ENCODE data around the gene GPR39.
A peak's percentile ranks its signal among the peaks of the same experiment; 100 is the strongest.
"Not testable (repeated sequence)": the region's sequence is repeated elsewhere in the genome, so short reads cannot be mapped to it uniquely, and the experiment has no call there.

GPR39 gene

DNA sequence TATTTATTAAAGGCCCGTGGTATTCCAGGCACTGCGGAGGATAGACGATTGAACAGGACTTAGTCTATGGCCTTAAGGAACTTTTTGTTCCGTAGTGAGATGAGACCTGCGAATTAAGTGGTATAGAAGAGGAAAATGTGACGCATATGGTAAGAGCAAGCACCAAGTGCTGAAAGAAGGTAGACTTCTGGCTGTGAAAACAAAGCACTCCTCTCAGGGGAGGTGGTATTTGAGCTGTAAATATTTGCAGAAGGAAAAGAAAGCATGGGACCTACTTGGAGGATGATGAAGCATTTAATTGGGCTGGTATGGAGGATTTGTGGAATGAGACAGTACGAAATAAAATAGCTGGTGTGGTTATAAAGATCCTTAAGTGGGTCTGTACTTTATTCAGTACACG lies 62.5 kb downstream of the GPR39 start:
- no peak for DNase-seq (ENCODE audit: low read depth, low spot score)
- no peak overlapping the region for H3K27ac ChIP-seq

DNA sequence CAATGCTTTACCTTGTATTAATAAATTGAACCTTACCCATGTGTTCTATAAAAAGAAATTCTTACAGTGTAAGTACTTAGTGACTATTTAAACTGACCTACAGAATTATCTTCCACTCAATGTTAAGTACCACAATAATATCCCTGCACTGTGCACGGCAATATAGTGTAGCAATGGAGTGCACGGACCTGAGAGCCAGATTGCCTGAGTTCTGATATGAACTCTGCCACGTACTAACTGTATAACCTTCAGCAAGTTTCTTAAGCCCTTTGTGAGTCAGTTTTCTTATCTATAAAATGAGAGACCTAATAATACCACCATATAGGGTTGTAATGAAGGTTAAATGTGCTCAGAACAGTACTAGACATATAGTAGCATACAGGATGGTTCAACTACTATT lies 66.2 kb downstream of the GPR39 start:
- DNase-seq (ENCODE audit: low read depth, low spot score), result no peak

DNA sequence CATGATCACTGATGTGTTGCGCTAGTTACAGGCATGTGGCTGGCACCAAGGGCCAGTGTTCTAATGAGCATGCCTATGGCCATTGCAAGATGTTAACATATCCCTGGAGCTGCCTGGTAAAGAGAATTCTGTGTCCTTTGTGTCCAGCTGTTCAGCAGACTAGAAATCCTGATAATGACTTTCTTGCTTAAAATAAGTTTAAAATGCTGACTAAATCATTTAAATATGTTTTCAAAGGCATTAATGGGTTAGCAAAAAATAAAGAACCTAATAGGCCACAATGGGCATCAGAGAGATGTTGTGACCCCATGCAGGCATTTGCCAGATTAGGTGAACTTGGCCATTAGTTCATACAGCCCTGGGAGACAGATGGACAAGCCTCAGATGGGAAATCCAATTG lies 67.5 kb downstream of the GPR39 start:
- H3K27ac ChIP-seq, result no peak overlapping the region
- no peak for DNase-seq (ENCODE audit: low read depth, low spot score)

More for the DNA sequence above, 66.2 kb downstream of the GPR39 start:
- H3K27ac ChIP-seq, result no peak overlapping the region

DNA sequence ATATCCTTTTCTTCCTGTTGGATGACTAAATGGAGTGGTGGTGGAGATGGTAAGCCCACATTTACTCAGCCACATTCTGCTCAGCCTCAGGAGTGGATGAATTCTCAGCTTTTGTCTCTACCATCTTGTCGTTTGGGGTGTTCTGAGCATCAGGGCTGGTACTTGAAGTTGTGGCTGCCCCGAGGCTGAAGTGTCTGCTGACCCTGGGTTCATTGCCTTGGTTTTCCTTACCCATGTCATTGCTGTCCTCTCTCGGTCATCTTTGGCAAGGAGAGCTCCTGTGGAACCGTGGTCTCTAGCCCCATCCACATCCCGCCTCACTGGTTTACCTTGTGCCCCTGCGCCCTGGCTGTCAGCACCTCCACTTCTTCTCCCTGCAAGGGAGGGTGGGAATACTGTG lies 71.9 kb downstream of the GPR39 start:
- no peak for DNase-seq (ENCODE audit: low read depth, low spot score)
- no peak overlapping the region for H3K27ac ChIP-seq

DNA sequence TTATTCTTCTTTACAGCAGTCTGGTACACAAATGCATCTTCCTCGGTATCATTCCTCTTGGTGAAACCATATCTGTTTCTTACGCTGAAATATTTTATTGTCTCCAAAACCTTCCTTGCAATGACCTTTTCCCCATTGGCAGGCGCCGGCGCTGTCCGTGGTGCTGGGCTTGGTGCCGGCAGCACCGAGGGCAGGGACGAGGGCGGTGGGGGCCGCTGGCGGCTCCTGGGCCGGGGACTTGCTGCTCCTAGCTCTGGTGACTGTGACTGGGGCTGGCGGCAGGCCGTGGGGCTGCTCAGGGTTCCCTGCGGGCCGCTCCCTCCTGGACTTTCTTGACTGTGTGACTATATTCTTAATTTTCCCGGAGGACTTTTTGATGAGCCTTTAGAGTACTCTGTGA lies 72.5 kb downstream of the GPR39 start:
- H3K27ac ChIP-seq, result no peak overlapping the region
- no peak for DNase-seq (ENCODE audit: low read depth, low spot score)

DNA sequence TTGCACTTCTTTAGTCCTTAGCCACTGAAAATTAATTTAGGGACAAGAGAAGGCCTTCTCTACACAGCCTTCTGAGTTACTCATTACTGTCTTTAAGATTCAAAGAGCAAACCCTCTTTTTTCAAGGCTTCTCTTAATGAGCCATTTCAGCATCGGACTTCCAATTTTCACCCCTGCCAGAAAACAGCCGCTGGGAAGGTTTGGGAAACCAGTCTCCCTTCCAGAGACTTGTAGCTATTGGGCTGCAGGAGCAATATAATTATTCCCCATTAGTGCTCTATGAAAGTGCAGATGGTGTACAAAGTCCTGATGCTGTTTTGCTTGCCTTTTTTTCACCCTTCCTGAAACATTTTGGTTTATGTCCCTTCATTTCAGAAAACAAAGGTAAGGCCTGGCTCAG lies 79.3 kb downstream of the GPR39 start:
- DNase-seq (ENCODE audit: low read depth, low spot score), result no peak

DNA sequence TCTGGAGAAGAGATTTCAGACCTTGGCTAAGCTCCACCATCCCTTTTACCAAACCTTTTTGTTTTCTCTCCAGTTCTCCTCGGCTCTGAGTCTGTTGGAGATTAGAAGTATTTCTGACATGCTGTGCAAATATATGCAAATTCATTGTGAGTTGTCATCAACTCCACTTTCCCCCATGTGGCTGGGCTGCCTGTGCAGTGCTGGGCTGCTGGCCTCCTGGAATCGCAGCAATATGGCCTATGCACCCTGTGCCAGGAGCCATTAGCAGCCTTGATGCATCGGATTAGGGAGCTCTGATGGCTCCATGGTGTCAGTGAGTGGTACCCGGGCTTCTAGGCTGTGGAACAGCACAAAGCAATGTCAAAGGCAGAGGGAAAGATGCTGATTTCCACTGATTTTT lies 80.0 kb downstream of the GPR39 start:
- DNase-seq (ENCODE audit: low read depth, low spot score), result no peak
- H3K27ac ChIP-seq, result no peak overlapping the region

More for the DNA sequence above, 79.3 kb downstream of the GPR39 start:
- H3K27ac ChIP-seq, result no peak overlapping the region

DNA sequence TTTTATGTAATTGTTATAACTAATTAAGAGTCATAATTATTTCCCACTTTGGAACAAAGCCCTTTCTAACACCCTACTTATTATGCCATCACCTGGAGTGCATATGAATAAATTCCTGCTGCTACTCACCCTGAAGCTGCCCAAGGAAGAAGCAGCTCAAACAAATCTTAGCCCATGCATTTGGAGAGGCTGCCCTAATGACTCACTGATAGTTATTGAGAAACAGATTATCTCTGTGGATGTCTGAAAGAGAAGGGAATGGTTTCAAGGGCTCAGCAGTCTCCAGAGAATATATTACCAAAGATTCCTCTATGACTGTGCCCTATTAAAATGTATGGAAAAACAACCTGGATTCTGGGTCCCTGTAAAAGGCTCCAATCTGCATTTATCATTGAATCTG lies 81.0 kb downstream of the GPR39 start:
- H3K27ac ChIP-seq, result no peak overlapping the region
- DNase-seq (ENCODE audit: low read depth, low spot score), result no peak

DNA sequence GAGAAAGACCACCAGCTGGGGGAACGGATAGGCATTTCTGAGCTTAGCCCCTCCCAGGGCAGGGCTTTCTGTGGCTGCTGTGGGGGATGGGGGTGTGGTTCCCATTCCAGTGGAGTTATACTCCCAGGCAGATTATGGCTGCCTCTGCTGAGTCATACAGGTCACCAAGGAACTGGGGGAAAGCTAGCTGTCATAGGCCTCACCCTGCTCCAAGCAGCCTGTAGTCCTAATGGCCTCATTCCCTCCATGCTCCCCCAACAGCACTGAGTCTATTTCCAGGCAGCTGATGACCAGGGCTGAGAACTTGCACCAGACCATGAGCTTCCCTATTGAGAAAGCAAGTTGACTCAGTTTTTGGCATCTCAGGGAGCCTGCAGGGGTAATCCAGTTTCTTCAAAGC lies 87.1 kb downstream of the GPR39 start:
- no peak overlapping the region for H3K27ac ChIP-seq
- DNase-seq (ENCODE audit: low read depth, low spot score), result no peak

DNA sequence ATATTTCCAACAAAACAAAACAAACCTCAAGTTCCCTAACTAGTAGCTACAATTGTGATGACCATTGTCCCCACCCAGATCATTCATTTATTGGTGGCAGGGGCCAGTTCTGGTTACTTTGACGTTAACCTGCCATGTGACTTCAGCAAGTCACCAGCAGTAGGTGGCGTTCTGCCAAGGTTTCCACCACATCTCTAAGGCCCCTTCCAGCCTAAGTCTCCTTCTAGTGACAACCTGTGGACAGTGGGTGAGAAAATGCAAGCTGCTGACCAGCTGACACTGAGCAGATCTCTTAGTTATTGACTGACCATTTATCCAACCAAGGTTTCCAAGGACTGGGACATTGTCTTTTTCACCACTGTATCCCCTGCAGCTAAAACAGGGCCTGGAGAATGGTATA lies 98.4 kb downstream of the GPR39 start:
- no peak for DNase-seq (ENCODE audit: low read depth, low spot score)
- no peak overlapping the region for H3K27ac ChIP-seq

DNA sequence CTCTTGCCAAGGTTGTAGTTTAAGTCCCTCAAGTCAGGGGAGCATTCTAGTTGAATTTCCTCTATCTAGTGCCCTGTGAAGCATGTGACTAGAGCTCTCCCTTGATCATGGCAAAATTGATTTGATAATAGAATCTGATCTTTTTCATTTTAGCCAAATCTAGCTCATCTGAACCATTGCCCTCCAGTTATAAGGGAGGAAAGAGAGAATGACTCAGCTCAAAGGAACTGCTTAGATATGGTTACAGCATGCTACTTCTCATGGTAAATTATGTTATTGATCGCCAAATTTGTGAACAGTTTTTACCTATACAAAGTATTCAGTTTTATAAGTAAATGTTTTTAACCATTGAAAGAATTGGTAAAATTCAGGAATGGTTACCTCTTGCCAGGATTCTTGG lies 100.8 kb downstream of the GPR39 start:
- no peak overlapping the region for H3K27ac ChIP-seq
- no peak for DNase-seq (ENCODE audit: low read depth, low spot score)

DNA sequence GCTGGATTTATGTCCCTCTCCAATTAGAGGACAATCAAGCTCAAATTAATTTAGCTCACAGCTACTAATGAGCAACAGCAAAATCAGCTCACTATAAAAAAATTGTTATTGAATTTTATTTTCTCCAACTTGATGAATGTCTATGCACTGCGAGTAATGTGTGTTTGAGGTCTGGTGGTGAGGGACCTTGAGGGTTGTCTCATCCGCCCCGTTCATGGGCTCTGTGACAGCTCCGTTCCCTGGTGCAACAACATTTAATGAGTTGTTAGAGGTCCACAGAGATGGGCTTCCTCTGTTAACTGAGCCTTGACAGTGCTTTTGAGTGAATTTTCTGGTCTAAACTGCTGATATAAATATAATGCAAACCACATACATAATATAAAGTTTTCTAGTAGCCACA lies 101.7 kb downstream of the GPR39 start:
- DNase-seq (ENCODE audit: low read depth, low spot score), result no peak
- H3K27ac ChIP-seq, result no peak overlapping the region

DNA sequence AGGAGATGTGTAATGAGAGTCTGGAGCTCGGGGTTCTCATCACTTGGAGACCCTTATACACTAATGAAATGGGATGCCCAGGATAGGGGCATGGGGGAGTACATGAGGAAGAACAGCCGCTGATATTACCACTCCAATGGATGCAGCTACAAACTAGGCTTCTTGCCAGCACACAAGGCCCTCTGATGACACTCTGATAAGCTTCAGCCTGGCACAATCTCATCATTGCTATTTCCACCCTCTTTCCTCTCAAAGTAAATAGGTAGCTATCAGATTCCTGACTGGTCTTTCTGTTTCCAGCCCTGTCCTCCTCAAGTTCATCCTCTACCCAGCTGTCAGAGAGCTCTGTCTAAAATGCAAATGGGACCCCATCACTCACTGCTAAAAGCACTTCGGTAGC lies 103.0 kb downstream of the GPR39 start:
- DNase-seq (ENCODE audit: low read depth, low spot score), result no peak
- H3K27ac ChIP-seq, result no peak overlapping the region

DNA sequence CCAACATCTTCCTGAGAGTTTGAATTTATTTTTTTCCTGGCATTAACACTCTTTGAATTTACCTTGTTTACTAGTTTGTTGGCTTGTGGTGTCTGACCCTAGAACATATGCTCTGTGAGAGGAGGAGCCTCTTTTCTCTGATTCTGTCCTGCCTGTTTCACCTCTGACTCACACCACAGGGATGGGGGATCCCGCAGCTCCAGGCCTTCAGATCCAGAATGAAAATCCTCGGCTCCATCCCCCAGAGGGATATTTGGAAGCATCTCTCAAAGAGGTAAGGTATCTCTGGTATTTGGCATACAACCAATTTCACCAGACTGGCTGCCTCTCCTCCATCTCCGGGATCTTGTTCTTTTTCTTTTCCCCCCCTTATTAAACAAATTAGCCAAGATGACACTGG lies 104.7 kb downstream of the GPR39 start:
- H3K27ac ChIP-seq, result no peak overlapping the region
- no peak for DNase-seq (ENCODE audit: low read depth, low spot score)

DNA sequence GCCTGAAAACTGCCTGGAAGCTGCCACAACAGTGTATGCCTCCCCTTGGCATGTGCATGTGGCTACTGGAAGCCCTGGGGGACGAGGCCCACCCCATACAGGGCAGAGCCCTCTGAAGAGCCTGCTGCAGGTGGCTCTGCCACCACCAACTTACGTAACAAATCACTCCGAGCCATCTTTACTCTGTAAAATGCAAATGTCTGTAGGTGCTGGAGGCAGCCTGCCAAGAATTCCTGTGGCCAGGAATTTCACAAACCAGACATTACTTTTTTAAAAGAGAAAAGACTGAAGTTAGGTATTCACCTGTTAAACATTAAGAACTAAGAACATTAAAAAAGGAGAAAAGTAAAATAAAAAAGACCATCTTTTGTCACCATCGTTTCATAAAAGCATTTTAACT lies 106.3 kb downstream of the GPR39 start:
- DNase-seq (ENCODE audit: low read depth, low spot score), result no peak
- H3K27ac ChIP-seq, result no peak overlapping the region

DNA sequence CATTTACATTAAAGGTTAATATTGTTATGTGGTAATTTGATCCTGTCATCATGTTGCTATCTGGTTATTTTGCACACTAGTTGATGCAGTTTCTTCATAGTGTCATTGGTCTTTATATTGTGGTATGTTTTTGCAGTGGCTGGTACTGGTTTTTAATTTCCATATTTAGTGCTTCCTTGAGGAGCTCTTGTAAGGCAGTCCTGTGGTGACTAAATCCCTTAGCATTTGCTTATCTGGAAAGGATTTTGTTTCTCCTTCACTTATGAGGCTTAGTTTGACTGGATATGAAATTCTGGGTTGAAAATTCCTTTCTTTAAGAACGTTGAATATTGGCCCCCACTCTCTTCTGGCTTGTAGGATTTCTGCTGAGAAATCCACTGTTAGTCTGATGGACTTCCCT lies 120.5 kb downstream of the GPR39 start:
- H3K27ac ChIP-seq; DNase-seq (ENCODE audit: low read depth, low spot score): not testable (repeated sequence)

DNA sequence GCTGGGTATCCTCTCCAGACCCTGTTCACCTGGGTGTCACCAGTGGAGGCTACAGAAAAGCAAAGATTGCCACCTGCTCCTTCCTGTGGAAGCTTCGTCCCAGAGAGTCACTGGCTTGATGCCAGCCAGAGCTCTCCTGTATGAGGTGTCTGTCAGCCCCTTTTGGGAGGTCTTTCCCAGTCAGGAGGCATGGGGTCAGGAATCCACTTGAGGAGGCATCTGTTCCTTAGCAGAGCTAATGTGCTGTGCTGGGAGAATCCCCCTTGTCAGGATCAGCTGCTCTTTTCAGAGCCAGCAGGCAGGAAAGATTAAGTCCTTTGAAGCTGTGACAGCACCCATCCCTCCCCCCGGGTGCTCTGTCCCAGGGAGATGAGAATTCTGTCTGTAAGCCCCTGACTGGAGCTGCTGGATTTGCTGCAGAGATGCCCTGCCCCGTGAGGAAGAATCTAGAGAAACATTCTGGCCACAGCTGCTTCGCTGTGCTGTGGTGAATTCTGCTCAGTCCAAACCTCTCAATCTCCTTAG lies 121.8 kb downstream of the GPR39 start:
- no peak overlapping the region for H3K27ac ChIP-seq
- no peak for DNase-seq (ENCODE audit: low read depth, low spot score)

DNA sequence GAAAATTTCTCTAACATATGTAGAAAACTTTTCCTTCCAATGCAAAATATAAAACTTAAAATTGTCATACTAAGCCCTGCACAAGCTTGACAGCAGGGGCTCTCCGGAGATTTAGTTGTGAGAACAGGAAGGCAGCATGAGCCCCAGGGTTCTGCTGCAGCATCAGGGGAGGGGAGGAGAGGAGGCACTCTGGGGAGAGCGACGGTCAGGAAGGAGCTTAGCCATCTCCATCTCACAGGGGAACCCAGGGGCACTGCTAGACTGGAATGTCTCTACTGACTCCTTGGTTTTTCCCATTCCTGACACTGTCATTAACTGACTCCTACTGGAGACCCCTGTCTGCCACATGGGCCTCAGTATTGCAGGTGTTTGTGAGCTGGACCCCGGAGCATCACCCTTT lies 123.6 kb downstream of the GPR39 start:
- H3K27ac ChIP-seq, result no peak overlapping the region
- DNase-seq (ENCODE audit: low read depth, low spot score), result no peak

DNA sequence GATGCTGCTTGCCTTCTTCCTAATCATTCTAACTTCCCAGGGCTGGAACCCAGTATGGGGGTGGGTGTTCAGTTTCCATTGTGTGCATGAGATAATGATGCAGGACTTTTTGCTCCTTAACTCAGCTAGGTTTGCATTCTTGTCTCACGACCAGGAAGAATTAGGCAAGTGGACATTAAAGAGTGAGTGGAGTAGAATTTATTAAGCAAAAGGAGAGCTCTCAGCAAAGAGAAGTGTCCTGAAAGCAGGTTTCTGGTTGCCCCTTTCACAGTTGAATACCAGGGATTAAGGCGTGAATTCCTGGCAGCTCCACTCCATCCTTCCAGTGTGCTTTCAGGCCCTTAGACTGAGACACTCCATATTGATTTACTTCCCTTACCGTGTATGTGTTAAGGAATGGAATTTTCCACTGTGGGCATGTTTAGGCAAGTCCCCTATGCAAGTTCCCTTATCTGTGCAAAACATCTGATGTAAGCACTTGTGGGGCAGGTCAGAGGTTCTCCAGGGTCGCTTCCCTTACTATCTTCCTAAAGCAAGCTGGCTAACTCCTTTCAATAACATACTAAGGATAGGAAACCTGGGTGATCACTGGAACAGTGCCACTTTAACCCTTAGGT lies 126.5 kb downstream of the GPR39 start:
- DNase-seq (ENCODE audit: low read depth, low spot score), result peak; percentile 16
- H3K27ac ChIP-seq, result no peak overlapping the region

DNA sequence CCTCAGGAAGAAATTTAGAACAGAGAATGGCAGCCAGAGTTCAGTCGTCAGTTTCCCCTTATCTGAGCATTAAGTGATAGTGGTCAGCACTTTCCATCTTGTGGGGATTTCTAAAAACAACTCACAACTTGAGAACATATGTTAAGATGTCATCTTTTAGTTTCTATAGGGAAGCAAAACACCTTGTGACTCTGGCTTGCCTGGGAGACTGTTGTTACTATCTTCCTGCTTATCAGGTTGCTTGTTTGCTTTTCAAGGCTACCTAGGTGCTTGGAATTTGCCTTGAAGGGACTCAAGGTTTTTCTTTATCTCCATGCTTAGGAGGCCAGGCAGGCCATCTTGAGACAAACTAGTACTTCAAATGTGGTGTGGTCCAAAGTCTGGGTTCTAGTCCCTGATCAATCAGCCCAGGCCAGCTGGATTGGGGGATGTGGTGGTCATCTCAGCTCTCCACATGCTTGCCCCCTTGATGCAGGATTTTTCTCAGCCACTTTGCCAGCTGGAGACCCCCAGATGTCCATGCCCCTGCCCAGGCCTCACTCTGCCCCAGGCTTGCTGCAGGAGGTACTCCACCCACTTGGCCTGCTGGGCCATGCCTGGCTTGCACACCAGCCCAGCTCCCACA lies 127.5 kb downstream of the GPR39 start:
- no peak overlapping the region for H3K27ac ChIP-seq
- no peak for DNase-seq (ENCODE audit: low read depth, low spot score)

DNA sequence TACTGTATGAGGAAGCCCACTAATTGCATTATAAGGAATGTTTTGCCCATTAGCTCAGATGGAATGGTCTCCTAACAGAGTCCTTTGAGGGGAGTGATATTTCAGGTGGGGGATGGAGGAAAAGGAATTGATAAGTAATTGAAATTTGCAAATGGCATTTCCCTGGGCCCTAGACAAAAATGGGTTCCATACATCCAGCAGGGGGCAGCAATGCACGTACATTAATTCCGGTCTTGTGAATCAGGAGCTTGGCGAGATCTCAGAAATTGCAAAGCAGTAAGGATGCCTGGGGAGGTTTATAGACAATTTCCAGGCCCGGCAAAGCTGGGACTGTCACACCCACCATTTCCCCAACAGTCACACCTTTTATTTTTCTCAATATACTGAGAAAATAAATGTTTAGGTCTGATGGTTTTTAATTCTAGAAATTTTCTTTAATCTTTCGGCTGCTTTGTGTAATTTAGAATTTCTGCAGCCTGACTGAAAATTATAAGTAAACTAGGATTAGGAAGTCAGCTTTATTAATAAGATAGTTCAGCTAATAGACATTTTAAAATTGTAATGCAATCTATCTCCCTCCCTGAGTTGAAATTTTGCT lies 130.6 kb downstream of the GPR39 start:
- H3K27ac ChIP-seq, result no peak overlapping the region
- peak; percentile 24 for DNase-seq (ENCODE audit: low read depth, low spot score)
